ENCODE results near the gene HBS1L. TPM values are rescaled to one million over a fixed set of nuclear protein-coding genes. Genes with fewer than 3 reads are reported as not detected.

Gene HBS1L
- total RNA-seq, 3 donors from 2014 or later (not counting 1 experiment from before 2014, with no cell fraction given): 75.3 to 82.2 (median 80.1) TPM

DNA sequence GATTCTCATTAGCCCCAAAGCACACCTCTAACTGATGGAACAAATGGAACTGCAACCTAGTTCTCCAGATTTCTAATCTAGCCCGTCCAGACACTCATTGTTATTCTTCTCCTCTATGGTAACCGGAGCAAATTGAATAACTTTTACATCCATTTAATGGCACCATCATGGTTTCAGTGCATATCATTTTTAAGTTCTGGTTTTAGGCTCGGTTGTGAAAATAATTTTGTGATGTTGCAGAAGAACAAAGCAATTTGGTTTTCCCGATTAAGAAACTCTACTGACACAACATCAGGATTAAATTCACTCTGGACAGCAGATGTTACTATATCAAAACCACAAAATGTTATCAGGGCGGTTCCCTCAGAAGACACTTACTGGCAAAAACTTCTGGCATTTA is 42.5 kb upstream of the HBS1L start:
- Histone ChIP-seq H3K27ac (ENCODE audit: low read length) (no peak overlapping the region), H3K4me1 (ENCODE audit: control insufficient read depth, insufficient read depth, low read length) (peaks cover 2% of the 10 kb centered on the region), H3K36me3 (ENCODE audit: control insufficient read depth, insufficient read depth, low read length) (no peaks in the 10 kb centered on the region), H3K4me3 (ENCODE audit: low read length) (no peak overlapping the region), H3K9me3 (ENCODE audit: control insufficient read depth, insufficient read depth, low read length) (no peaks in the 10 kb centered on the region), H3K27me3 (ENCODE audit: control insufficient read depth, insufficient read depth, low read length) (no peaks in the 10 kb centered on the region)
- ATAC-seq (no peak), DNase-seq (no peak)
- intact Hi-C loops (cut with micrococcal nuclease): no loop called here
- no peak overlapping the region for H3K4me3 Mint-ChIP-seq
- 100% methylated on average over 3 of the region's 5 CpGs for WGBS (ENCODE audit: insufficient coverage)
- H3K27me3 Mint-ChIP-seq (ENCODE audit: low read depth in 2 of 2): peaks cover 0 to 3% of the 10 kb centered on the region in 2 donors
- no peaks in the 10 kb centered on the region for H3K9me3 Mint-ChIP-seq
- TF ChIP-seq, protein P1, sequence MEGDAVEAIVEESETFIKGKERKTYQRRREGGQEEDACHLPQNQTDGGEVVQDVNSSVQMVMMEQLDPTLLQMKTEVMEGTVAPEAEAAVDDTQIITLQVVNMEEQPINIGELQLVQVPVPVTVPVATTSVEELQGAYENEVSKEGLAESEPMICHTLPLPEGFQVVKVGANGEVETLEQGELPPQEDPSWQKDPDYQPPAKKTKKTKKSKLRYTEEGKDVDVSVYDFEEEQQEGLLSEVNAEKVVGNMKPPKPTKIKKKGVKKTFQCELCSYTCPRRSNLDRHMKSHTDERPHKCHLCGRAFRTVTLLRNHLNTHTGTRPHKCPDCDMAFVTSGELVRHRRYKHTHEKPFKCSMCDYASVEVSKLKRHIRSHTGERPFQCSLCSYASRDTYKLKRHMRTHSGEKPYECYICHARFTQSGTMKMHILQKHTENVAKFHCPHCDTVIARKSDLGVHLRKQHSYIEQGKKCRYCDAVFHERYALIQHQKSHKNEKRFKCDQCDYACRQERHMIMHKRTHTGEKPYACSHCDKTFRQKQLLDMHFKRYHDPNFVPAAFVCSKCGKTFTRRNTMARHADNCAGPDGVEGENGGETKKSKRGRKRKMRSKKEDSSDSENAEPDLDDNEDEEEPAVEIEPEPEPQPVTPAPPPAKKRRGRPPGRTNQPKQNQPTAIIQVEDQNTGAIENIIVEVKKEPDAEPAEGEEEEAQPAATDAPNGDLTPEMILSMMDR (IDR thresholded peaks at IDR 0.05): no peak
- peaks cover 0 to 5% of the 10 kb centered on the region in 2 donors for H3K4me1 Mint-ChIP-seq
- H3K36me3 Mint-ChIP-seq: no peaks in the 10 kb centered on the region
- no peak overlapping the region for H3K27ac Mint-ChIP-seq

DNA sequence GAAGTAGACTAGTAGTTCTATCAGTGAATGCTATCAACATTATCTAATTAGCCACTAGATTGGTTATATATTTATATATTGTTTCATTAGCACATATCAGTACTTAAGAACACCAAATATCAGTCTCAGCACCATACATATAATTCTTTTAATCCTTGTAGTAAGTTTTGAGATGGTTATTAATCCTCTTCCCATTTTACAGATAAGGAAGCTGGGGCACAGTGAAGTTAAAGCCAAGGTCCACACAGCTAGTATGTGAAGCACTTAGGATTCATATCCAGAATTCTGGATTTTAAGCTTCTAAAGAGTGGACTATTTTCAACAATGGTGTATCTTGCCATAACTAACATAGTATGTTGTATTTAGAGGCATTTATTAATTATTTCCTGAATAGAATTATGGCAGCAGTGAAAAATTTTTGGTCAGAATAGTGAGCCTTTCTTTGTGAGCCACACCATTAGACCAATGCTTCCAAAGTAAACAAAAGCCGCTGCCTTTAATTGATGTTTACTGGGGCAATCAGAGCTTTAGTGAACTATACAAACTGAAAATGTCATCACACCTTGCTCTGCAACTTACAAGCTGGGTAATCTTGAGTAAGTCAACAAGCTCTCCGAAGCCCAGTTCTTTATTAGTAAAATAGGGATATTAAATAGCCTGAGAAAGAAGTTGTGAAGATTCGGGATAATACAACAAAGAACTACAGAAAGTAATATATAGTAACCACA is 41.9 kb upstream of the HBS1L start:
- peaks cover 0 to under 1% of the 10 kb centered on the region in 2 donors for H3K27me3 Mint-ChIP-seq (ENCODE audit: low read depth in 2 of 2)
- no peaks in the 10 kb centered on the region for H3K36me3 Mint-ChIP-seq
- TF ChIP-seq, protein P1 (IDR thresholded peaks at IDR 0.05): no peak
- Histone ChIP-seq H3K4me1 (ENCODE audit: control insufficient read depth, insufficient read depth, low read length) (peaks cover 2% of the 10 kb centered on the region), H3K9me3 (ENCODE audit: control insufficient read depth, insufficient read depth, low read length) (no peaks in the 10 kb centered on the region), H3K27me3 (ENCODE audit: control insufficient read depth, insufficient read depth, low read length) (no peaks in the 10 kb centered on the region), H3K27ac (ENCODE audit: low read length) (no peak overlapping the region), H3K36me3 (ENCODE audit: control insufficient read depth, insufficient read depth, low read length) (no peaks in the 10 kb centered on the region), H3K4me3 (ENCODE audit: low read length) (no peak overlapping the region)
- no peaks in the 10 kb centered on the region for H3K9me3 Mint-ChIP-seq
- intact Hi-C loops (cut with micrococcal nuclease): no loop called here
- no peak overlapping the region for H3K27ac Mint-ChIP-seq
- no peak overlapping the region for H3K4me3 Mint-ChIP-seq
- DNase-seq (no peak), ATAC-seq (no peak)
- WGBS (ENCODE audit: insufficient coverage): 100% methylated on average over 1 of the region's 3 CpGs
- peaks cover 0 to 5% of the 10 kb centered on the region in 2 donors for H3K4me1 Mint-ChIP-seq

DNA sequence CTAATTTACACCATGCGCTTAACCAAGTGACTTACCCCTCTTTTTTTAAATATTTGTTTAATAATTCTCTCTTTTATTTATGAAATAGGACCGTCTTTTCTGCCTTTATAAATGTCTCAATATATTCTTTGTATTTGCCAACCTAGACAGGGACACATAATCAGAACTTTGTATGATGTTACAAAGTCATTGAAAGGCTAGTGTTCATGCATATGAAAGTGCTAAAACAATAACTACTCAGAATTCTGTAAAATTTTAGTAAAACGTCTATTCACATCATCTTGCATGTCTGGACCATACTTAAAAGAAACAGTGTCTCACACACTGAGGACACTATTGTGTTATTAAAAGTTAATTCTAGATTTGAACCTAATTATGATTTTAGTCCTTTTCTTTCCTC is 41.1 kb upstream of the HBS1L start:
- Mint-ChIP-seq H3K4me1 (peaks cover 0 to 5% of the 10 kb centered on the region in 2 donors), H3K27ac (no peak overlapping the region), H3K9me3 (no peaks in the 10 kb centered on the region), H3K27me3 (ENCODE audit: low read depth in 2 of 2) (no peaks in the 10 kb centered on the region), H3K36me3 (no peaks in the 10 kb centered on the region), H3K4me3 (no peak overlapping the region)
- DNase-seq (no peak), ATAC-seq (no peak)
- Histone ChIP-seq H3K36me3 (ENCODE audit: control insufficient read depth, insufficient read depth, low read length) (no peaks in the 10 kb centered on the region), H3K4me3 (ENCODE audit: low read length) (no peak overlapping the region), H3K4me1 (ENCODE audit: control insufficient read depth, insufficient read depth, low read length) (peaks cover 2% of the 10 kb centered on the region), H3K27ac (ENCODE audit: low read length) (no peak overlapping the region), H3K27me3 (ENCODE audit: control insufficient read depth, insufficient read depth, low read length) (no peaks in the 10 kb centered on the region), H3K9me3 (ENCODE audit: control insufficient read depth, insufficient read depth, low read length) (no peaks in the 10 kb centered on the region)
- WGBS (ENCODE audit: insufficient coverage): no CpG with 5 or more reads among the region's 3 CpGs
- TF ChIP-seq, protein P1 (IDR thresholded peaks at IDR 0.05): no peak
- intact Hi-C loops (cut with micrococcal nuclease): no loop called here
